HG03575 (cell line): ENCODE measurements around the gene MTHFD1L.
A peak's percentile ranks its signal among the peaks of the same experiment; 100 is the strongest.

ENCODE experiments used
- ATAC-seq: cut with Tn5 transposase; IDR thresholded peaks from one replicate; pipeline ENCODE4 v1.9.1; 2021; ENCODE audit not compliant: unreplicated experiment, insufficient number of reproducible peaks, low FRiP score; ENCODE audit errors: extremely low read depth

MTHFD1L gene

DNA sequence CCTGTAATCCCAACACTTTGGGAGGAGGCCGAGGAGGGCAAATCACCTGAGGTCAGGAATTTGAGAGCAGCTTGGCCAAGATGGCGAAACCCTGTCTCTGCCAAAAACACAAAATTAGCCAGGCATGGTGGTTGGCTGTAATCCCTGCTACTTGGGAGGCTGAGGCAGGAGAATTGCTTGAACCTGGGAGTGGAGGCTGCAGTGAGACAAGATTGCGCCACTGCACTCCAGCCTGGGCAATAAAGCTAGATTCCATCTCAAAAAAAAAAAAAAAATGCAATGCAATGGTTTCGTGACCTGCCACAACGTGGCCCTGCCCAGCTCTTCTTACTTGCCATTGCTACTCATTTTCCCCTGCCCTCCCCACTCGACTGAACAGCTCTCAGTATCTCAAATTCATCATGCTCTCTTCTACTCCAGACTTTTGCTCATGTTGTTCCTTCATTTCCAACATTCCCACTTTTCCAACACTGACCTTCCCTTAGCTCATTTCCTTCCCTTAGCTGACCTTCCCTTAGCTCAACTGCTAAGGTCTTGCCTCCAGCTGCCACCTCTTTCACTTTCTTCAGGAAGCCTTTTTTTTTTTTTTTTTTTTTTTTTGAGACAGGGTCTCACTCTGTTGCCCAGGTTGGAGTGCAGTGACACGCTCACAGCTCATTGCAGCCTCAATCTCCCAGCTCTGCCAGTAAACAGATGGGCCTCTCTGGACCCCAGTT lies 2.1 kb upstream of the MTHFD1L start:
- ATAC-seq, result no peak

GRCh38 chr6:150865043-150865405 lies 478 bp upstream of the MTHFD1L start:
- ATAC-seq, result no peak

DNA sequence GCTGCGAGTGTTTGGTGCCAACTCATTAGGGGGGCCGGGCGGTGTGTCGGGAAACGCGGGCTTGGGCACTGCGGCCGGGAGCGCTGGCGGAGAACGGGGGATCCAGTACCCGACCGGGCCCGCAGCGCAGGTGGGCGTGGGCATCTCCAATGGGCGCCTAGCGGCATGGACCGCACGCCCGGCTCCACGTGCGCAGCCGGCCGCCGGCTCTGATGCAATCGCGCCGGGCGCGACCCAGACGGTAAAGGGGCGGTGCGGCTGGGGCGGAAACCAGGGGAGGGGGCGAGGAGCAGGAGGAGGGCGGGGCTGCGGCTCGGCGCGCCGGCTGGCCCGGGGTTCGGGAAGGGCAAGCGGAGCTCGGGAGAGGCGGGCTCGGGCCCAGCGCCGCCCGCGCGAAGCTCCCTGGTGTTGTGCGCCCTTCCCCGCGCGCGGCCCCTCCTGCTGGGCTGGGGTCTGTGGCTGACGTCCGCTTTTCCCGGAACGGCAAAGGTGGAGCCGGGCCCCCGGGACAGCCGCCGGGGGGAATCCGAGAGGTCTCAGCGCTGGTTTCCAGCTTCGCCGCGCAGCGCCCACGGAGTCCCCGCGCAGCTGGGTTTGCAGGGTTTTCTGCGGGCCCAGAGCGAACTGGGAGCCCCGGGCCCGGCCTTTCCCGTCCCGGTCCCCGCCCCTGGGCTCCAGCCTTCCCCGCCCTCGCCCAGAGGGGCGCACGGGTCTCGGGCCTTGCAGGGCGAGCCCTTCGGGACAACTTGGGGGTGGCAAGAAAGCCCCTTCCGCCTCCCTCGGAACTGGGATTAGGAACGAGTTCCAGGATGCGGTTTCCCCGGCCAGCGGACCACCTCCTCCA lies 867 bp downstream of the MTHFD1L start:
- no peak for ATAC-seq

- no peak for ATAC-seq
Observed at GRCh38 chr6:150866991-150867501, 1.5 kb downstream of the MTHFD1L start.

- ATAC-seq, result no peak
Observed at GRCh38 chr6:150868759-150869158, 3.3 kb downstream of the MTHFD1L start.

- no peak for ATAC-seq
Observed at GRCh38 chr6:150874179-150874578, 8.7 kb downstream of the MTHFD1L start.

- no peak for ATAC-seq
Observed at GRCh38 chr6:150875841-150876240, 10.3 kb downstream of the MTHFD1L start.

DNA sequence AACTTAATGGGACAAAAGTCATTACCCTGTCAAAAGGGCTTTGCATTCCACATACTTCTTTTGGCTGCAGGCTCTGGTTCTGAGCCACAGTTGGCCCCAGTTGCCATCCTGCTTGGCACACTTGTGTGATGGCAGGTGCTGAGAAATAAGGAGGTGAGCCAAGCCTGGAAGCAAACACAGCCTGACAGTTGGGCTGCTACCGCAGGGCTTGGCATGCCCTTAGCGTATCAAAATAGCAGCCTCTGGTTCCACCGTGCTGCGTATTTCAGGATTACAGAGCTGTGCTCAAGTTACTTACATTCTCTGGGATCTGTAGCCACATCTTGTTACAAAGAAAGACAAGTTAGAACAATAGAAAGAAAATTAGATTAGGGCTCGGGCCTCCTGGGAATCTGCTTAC lies 11.1 kb downstream of the MTHFD1L start:
- ATAC-seq, result no peak

DNA sequence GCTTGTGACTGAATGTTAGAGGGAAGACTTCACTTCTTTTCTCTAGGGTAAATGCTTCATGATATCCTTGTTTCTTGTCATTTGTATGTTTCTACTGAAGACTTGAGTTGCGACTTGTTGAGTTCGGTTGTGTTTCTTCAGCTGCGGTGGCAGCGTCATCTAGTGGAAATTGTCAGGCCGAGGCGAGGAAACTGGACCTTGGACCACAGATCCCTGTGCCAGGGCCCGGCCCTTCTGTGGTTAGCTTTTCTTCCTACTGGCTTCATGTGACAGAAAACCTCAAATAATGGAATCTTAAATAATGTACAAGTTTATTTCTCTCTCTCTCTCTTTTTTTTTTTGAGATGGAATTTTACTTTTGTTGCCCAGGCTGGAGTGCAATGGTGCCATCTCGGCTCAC lies 12.4 kb downstream of the MTHFD1L start:
- no peak for ATAC-seq

GRCh38 chr6:150878347-150879213 lies 13.1 kb downstream of the MTHFD1L start:
- no peak for ATAC-seq

DNA sequence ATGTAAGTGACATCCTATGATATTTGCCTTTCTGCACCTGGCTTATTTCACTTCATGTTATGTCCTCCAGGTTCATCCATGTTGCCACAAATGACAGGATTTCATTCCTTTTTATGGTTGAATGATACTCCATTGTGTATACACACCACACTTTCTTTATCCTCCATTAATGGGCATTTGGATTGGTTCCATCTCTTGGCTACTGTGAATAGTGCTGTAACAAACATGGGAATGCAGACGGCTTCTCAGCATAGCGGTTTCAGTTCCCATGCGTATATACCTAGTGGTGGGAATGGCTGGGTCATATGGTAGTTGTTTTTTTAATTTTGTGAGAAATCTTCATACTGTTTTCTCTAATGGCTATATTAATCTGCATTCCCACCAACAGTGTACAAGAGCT lies 14.8 kb downstream of the MTHFD1L start:
- no peak for ATAC-seq

DNA sequence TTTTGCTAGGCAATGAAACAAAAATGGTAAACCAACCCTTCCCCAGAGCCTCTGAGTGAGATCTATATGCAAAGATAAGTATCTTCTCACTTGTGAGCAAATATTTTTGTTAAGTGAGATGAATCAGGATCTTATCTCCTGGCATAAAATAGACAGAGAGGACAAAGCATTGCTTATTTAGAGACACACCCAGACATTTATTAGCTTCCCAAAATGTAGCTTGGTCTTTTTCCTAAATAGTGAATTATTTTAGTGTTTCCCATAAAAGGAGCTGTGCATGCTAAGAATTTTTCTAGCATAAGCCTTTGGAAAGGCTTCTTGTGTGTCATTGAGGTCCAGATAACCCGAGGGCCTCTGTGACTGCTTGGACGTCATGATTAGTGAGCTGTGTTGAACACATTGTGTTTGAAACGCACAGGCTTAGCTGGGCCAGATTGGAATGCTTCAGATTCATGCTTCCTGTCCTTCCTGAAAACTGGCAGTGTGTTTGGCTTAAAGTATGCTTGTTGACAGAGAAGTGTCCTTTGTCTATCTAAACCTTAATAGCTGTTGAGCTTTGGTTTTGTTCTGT lies 16.5 kb downstream of the MTHFD1L start:
- ATAC-seq, result no peak

DNA sequence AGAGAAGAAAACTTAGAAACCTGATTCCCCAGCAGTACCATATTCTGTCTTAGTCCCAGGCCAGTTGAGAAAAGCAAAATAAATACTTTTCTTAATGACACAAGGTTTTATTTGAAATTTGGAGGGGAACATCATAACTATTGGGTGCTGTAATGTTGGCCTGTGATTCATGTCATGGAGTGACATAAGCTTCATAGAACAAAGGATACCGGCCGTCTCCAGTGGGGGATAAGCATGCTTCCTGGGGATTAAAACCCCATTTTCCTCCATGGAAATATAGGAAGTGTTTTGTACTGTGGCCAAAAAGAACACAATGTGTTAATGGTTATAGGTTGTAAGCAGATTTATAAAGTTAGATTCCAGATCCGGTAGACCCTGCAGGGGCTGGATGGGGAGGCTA lies 18.0 kb downstream of the MTHFD1L start:
- ATAC-seq, result no peak

DNA sequence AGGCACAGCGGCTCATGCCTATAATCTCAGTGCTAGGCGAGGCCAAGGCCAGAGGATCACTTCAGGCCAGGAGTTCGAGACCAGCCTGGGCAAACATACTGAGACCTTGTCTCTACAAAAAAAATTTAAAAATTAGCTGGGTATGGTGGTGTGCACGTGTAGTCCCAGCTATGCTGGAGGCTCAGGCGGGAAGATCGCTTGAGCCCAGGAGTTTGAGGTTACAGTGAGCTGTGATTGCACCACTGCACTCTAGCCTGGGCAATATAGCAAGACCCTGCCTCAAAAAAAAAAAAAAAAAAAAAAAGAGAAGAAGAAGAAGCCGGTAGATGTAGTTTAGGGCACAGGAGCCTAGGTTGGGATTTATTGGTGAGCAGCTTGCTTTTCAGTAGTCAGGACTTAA lies 20.7 kb downstream of the MTHFD1L start:
- ATAC-seq, result no peak

DNA sequence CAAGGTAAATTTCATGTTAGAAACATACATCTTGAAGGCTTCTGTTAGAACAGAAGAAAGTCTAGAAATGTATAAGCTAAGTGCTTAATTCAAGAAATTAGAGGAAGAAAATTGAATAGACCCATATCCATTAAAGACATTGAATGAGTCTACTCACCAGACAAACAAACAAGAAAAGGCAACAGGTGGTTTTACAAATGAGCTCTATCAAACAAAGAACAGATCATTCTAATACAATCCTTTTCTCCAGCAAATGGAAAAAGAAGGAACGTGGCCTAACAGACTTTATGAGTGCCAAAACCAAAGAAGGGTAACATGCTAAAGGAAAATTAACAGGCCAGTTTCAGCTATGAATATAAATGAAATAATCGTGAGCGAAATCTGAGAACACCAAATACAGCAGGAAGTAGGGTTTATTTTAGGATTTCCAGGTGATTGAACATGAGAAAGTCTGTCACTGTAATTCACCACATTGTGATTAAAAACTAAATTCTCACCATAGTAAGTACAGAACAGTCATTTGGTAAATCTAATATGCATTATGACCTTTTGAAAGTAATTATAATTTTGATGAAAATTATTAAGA lies 22.6 kb downstream of the MTHFD1L start:
- peak; percentile 60 for ATAC-seq

GRCh38 chr6:150890346-150890745 lies 24.8 kb downstream of the MTHFD1L start:
- ATAC-seq, result no peak

DNA sequence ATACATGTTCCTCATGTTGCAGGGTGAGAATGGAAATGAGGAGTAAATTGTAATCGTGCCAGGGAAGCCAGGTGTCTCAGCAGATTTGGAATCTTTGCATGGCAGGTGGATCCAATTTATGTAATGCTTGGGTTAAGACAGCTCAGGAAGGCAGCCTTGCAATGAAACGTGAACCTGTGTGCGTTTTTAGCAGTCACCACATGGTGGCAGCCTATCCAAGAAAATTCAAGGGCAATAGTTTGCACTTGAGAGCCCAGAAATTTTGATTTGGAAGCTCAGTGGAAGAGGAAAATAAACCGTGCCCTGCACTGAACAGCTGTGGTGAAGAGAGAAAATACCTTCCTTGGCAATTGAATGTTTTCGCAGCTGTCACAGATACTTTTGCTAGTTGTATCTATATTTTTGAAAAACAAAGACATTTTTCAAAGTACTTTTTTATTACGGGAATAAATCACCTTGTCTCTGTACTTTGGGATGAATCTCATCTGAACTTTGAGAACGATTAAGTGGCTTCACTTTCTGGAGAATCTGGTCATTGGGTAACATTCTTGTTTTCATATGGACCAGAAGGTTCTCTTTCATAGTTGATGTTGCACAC lies 26.5 kb downstream of the MTHFD1L start:
- ATAC-seq, result no peak

DNA sequence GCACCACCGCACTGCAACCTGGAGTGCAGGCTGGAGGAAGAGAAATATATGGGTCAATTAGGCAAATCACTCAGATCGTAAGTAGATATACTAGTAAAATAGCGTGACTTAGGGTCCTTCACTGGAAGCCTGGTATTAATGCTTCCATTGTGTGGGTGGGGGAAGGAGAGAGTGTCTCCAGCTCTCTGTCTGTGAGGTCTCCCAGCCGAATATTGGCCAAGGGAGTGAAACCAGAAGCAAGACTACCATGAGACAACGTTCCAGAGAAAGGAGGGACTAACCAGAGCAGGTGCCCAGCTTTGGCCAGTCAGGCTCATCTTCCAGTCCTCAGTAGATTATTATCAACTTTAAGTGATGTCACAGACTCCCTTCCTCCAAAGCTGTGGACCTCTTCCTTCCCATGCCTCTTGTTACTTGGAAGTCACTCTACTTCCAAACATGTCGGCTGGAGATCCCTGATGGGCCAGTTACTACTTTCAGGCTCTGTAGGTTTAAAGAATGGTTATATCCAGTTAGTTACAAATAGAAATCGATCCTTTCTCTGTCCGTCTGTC lies 28.8 kb downstream of the MTHFD1L start:
- no peak for ATAC-seq
